Nephron (organoid): ENCODE measurements around the gene RNF44.

Experiments
- H3K27ac Mint-ChIP-seq, 3 experiments: 2 replicates each; pipeline ENCODE4 v1.8.0; 2020; ENCODE audit warnings: mixed read lengths in 3 of 3, mild to moderate bottlenecking in 2 of 3, moderate library complexity in 1 of 3
- H3K27me3 Mint-ChIP-seq: 2 replicates; pipeline ENCODE4 v1.8.0; 2021; ENCODE audit warnings: low read depth, mild to moderate bottlenecking, moderate library complexity, mixed read lengths
- H3K36me3 Mint-ChIP-seq: 2 replicates; pipeline ENCODE4 v1.8.0; 2020; ENCODE audit warnings: low read depth, mixed read lengths
- H3K4me1 Mint-ChIP-seq: 2 replicates; pipeline ENCODE4 v1.8.0; 2020; ENCODE audit warnings: mixed read lengths
- H3K4me3 Mint-ChIP-seq, 3 experiments: 2 replicates each; pipeline ENCODE4 v1.8.0; 2020; ENCODE audit warnings: mild to moderate bottlenecking in 3 of 3, mixed read lengths in 3 of 3, moderate library complexity in 2 of 3
- H3K9me3 Mint-ChIP-seq: 2 replicates; pipeline ENCODE4 v1.8.0; 2020; ENCODE audit warnings: mixed read lengths
- TF ChIP-seq, protein P1 (sequence below), 3 experiments: fragments of 200-600 bp; sonication (generic); IDR thresholded peaks; one replicate each; pipeline ENCODE4 v1.5.0; 2021; ENCODE audit warnings: antibody characterized with exemption in 3 of 3; ENCODE audit not compliant: unreplicated experiment in 3 of 3

RNF44 gene

DNA sequence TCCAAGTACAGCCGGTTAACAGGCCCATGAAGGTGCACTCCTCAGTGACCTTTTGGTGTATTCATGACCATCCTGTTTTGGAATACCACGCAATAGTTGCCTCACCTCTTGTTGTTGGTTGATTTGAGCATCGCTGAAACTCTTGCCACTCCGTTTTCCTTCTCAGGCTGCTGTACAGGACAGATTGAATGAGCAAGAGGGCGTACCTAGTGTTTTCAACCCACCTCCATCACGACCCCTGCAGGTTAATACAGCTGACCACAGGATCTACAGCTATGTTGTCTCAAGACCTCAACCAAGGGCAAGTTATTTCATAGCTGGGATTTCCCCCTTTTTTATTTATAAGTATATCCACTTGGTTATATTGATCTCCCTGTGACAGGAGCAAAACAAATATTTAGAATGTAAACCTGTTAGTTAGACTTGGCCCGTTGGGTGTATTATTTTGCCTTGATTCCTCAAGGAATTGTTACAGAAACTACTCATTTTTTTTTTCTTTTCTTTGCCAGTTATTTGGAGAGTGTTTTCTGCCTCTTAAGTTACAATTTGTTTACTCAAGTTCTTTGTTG lies 50.9 kb downstream of the RNF44 start:
- H3K4me3 Mint-ChIP-seq = no peak overlapping the region
- H3K4me1 Mint-ChIP-seq = no peaks in the 10 kb centered on the region
- no peaks in the 10 kb centered on the region for H3K9me3 Mint-ChIP-seq
- no peak overlapping the region for H3K27ac Mint-ChIP-seq
- no peaks in the 10 kb centered on the region for H3K27me3 Mint-ChIP-seq
- peaks cover 65% of the 10 kb centered on the region for H3K36me3 Mint-ChIP-seq
- TF ChIP-seq, protein P1, sequence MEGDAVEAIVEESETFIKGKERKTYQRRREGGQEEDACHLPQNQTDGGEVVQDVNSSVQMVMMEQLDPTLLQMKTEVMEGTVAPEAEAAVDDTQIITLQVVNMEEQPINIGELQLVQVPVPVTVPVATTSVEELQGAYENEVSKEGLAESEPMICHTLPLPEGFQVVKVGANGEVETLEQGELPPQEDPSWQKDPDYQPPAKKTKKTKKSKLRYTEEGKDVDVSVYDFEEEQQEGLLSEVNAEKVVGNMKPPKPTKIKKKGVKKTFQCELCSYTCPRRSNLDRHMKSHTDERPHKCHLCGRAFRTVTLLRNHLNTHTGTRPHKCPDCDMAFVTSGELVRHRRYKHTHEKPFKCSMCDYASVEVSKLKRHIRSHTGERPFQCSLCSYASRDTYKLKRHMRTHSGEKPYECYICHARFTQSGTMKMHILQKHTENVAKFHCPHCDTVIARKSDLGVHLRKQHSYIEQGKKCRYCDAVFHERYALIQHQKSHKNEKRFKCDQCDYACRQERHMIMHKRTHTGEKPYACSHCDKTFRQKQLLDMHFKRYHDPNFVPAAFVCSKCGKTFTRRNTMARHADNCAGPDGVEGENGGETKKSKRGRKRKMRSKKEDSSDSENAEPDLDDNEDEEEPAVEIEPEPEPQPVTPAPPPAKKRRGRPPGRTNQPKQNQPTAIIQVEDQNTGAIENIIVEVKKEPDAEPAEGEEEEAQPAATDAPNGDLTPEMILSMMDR (IDR thresholded peaks at IDR 0.05; ENCODE audit: unreplicated experiment in 3 of 3) = no peak

DNA sequence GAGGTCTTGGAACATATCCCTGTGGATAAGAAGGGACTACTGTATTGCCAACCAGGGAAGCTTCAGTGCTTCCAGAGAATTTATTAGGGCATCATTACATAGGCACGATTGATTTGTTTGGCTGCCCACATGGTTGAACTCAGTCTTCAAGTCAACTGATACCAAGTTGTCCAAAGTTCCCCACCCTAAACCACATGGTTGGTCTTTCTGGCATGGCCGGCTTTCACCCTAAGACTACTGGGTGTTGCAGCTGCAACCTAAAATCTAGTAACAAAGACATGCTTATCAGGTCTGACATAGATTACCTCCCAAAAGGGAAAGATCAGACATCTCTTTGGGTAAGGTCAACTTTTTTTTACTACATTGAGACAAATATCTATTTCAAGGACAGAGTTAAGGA lies 52.0 kb downstream of the RNF44 start:
- no peaks in the 10 kb centered on the region for H3K9me3 Mint-ChIP-seq
- H3K36me3 Mint-ChIP-seq = peaks cover 54% of the 10 kb centered on the region
- H3K4me1 Mint-ChIP-seq = no peaks in the 10 kb centered on the region
- no peak overlapping the region for H3K27ac Mint-ChIP-seq
- no peaks in the 10 kb centered on the region for H3K27me3 Mint-ChIP-seq
- TF ChIP-seq, protein P1 (IDR thresholded peaks at IDR 0.05; ENCODE audit: unreplicated experiment in 3 of 3) = no peak
- no peak overlapping the region for H3K4me3 Mint-ChIP-seq

DNA sequence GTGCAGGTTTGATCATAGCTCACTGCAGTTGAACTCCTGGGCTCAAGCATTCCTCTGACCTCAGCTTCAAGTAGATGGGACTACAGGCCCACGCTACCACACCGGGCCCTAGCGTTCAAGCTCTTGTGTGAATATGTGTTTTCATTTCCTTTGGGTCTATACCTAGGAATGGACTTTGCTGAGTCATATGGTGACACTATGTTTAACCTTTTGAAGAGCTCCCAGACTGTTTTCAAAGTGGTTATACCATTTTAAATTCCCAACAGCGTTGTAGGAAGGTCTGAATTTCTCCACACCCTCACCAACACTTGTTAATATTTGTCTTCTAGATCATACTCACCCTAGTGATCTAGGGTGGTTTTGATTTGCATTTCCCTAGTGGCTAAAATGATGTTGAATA lies 55.5 kb downstream of the RNF44 start:
- Mint-ChIP-seq H3K27me3 (no peaks in the 10 kb centered on the region), H3K27ac (no peak overlapping the region), H3K36me3 (peaks cover 53% of the 10 kb centered on the region), H3K9me3 (no peaks in the 10 kb centered on the region), H3K4me1 (no peaks in the 10 kb centered on the region), H3K4me3 (no peak overlapping the region)
- TF ChIP-seq, protein P1 (IDR thresholded peaks at IDR 0.05; ENCODE audit: unreplicated experiment in 3 of 3) = no peak
